GM18502 (cell line): ENCODE data around the gene GSTA4.
"Not testable (repeated sequence)": the region's sequence is repeated elsewhere in the genome, so short reads cannot be mapped to it uniquely, and the experiment has no call there.

Experiments used
- ATAC-seq: cut with Tn5 transposase; IDR thresholded peaks from one replicate; pipeline ENCODE4 v1.9.1; 2021; ENCODE audit warnings: mild to moderate bottlenecking; ENCODE audit not compliant: unreplicated experiment, poor library complexity

GSTA4 gene

GRCh38 chr6:52981222-52981900, 13.7 kb downstream of the GSTA4 start:
- no peak for ATAC-seq

DNA sequence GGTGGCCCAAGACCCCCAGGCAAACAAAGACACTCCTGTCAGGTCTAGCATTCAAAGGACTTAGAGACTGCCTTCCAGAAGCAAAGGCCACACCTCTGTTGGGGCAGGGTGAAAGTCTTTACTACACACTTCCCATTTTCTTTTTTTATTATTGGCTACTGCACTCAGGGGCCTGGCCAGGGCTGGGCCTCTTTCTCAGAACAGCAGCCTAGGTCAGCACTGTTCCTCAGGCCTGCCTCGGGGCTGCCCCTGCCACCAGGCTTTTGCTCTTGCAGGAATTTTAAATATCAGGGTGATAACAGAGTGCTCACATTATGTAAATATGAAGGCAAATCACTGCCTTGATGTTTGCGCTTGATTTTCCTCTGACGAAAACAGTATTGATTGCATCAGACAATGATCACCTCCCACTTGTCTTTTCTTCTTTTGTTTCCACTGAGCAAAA, 18.5 kb downstream of the GSTA4 start:
- ATAC-seq = peak; percentile 78

DNA sequence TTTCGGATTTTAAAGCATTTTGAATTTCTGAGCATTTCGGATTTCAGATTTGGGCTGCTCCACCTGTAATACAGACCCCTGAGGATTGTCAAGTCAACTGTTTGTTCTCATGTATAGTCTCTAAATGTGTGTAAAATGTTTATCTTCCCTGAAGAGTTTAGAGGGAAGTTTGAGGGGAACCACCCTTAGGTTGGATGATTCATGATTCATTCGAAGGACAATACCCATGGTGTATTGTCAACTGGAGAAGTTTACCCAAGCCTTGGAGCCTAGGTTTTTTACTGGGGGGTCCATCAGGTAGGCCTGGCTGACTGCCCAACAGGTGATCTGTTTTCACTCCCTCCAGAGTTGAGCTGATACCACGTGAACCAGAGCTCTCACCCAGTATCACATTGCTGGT, 18.9 kb downstream of the GSTA4 start:
- ATAC-seq = peak; percentile 22

DNA sequence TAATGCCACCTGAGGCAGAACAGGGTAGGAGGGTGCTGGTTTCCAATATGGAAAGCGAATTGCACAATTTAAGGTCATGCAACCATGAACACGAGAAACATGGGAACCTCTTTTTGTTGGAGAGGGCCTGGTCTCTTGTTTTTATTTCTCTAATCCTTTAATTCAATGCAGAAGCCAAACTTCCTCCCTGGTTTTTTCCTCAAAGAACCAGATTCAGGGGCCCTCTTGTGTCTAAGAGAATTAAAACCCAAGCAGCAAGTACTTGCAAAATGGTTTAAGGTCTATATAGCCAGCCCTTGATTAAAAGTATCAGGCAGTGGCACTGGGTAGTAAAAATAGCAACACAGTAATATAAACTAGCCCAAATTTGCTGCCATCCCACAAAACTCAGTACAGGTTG, 19.5 kb downstream of the GSTA4 start:
- ATAC-seq = no peak

DNA sequence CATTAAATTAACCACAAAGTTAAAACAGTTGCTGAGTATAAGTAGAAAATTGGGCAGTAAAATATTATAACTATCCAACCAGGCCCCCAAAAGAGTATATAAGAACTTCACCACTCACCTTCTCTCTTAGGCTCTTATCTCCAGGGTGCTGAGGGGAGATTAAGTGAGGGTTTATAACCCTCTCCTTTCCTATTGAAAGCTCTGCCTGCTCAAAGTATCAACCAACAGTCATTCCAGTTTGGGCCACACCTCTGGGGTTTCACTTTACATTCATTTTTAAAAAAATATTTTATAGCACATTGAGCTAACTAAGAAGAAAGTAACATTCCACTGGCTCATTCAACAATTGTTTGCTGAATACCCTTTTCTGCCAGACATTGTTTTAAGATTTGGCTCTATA, 22.1 kb downstream of the GSTA4 start:
- ATAC-seq = no peak

- ATAC-seq = no peak
These were observed 25.7 kb downstream of the GSTA4 start for GRCh38 chr6:52969359-52969758.

DNA sequence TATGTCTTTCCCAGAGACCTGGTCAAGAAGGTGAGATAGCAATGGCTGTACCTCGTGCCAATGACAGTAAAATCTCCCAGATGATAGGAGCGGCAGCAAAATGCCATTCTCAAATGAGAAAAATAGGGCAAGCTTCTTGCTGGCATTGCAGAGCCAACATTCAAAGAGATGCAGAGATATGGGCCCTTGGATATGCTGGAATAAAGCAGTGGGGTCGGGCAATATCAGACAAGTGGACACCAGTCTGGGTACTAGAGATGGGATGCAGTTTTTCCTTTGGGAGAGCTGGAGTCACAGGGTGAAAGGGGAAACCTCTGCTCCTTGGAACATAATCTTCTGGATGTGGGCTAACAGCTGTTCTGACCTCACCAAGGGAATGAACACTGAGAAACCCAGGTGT, 29.0 kb downstream of the GSTA4 start:
- no peak for ATAC-seq

DNA sequence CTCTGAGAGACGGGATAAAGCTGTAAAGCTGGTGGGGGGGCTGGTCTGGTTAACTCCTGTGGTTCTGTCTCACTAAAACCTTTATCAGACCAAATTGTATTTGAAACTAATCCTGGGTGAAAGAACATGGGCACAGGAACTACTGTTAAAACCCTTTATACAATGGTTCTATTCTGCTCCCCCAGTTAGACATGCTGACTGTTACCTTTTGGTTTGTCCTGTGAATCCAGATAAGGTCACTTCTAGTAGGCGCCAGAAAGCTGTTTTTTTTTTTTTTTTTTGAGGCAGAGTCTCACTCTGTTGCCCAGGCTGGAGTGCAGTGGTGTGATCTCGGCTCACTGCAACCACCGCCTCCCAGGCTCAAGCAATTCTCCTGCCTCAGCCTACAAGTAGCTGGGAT, 29.7 kb downstream of the GSTA4 start:
- no peak for ATAC-seq

- no peak for ATAC-seq
These were observed 30.8 kb downstream of the GSTA4 start for GRCh38 chr6:52964318-52964717.

DNA sequence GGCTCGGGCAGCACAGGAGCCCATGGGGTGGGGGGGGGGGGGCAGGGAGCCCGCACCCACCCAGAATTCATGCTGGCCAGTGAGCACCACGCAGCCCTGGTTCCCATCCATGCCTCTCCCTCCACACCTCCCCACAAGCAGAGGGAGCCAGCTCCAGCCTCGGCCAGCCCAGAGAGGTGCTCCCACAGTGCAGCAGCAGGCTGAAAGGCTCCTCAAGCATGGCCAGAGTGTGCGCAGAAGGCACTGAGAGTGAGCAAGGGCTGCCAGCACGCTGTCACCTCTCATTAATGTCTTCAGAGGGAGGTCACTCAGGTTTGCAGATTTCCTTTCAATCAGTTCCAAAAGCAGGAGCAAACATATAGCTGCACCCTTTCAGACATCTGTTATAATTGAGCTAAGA, 32.4 kb downstream of the GSTA4 start:
- no peak for ATAC-seq

- not testable (repeated sequence) for ATAC-seq
These were observed 34.1 kb downstream of the GSTA4 start for GRCh38 chr6:52961022-52961421.

DNA sequence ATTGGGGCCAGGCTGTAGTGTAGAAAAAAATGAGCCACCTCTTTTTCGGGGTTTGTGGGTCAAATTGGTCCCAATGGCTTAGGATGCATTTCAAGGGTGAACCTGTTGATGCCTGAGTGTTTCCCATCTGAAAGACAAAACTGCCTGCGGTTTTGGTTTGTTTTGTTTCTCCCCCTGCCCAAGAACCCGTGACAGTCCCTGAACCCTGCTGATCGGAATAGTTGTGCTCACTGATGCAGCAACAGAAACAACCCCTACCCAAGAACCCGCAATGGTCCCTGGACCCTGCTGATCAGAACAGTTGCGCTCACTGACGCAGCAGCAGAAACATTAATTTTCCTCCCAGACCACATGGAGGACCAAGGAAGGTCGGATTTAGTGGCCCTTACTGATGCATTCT, 34.9 kb downstream of the GSTA4 start:
- not testable (repeated sequence) for ATAC-seq

GRCh38 chr6:52958546-52959255, 36.4 kb downstream of the GSTA4 start:
- ATAC-seq = no peak

DNA sequence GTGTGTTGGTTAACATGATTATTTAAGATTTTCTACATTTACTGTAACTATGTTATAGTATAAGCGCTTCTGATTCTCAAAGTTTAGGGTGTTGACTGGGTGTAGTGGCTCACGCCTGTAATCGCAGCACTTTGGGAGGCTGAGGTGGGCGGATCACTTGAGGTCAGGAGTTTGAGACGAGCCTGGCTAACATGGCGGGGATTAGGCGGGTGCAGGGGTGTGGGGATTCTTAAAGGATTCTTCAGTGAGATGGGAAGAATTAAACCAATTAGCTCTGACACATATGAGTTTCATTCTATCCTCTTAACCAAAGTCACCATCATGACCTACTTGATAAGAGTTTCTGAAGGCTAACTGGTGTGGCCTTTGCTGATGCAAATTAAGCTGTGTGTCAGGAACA, 39.2 kb downstream of the GSTA4 start:
- ATAC-seq = no peak

- ATAC-seq = no peak
These were observed 40.9 kb downstream of the GSTA4 start for GRCh38 chr6:52953911-52954839.

DNA sequence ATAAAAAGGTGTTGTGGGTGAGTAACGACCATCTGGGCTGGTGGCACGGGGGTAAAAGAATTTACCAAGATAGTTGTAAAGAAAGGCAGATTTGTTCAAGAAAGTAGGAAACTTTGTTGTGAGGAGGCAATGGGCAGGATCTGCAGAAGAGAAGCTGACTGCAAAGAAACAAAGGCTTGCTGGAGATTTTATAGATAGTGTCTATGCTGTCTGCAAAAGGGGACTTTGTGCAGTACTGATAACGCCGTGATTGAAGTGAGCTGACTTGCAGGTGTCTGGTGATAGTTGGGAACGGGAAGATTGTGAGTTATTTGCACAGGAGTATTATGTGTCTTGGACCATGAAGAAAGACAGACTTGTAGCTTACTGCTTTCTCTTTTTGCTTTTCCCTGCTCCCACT, 48.8 kb downstream of the GSTA4 start:
- no peak for ATAC-seq

DNA sequence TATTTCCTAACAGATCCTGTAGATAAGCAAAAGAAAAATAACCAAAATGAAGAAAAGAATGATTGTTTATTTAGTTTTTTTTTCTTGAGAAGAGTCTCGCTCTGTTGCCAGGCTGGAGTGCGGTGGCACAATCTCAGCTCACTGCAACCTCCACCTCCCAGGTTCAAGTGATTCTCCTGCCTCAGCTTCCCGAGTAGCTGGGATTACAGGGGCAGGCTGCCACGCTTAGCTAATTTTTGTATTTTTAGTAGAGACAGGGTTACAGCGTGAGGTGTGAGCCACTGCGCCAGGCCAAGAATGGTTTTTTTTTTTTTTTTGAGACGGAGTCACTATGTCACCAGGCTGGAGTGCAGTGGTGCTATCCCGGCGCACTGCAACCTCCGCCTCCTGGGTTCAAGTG, 52.3 kb downstream of the GSTA4 start:
- ATAC-seq = not testable (repeated sequence)

DNA sequence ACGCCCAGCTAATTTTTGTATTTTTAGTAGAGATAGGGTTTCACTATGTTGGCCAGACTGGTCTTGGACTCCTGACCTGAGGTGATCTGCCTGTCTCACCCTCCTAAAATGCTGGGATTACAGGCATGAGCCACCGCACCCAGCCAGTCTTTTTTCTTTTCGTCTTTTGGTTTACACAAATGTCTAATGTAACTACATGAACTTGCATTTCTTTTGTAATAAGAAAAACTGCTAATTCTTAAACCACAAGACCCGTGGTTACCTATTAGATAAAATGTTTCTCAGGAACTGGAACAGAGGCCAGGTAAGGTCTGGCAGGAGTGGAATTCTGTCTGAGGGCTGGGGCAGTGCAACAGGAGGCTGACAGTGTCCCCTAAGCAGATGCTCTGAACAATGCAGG, 52.9 kb downstream of the GSTA4 start:
- ATAC-seq = no peak

- ATAC-seq = no peak
These were observed 57.2 kb downstream of the GSTA4 start for GRCh38 chr6:52937908-52938307.

GRCh38 chr6:52933778-52934177, 61.3 kb downstream of the GSTA4 start:
- ATAC-seq = no peak

DNA sequence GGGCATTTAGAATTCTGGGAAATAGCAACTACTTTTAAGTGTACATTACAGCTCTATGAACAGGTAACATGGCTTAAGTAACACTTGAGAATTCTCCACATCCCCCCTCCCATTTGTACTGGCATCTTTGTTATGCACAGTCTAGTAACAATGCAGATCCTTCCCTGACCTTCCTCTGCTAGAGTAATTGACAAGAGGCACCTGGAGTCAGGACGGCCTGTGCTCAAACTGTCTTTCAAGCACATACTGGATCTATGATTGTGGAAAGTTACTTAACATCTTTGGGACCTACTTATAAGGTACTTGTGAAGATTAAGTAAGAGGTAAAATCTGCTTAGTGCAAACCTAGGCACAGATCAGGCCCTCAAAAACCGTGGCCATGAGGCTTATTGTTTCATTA, 63.7 kb downstream of the GSTA4 start:
- no peak for ATAC-seq
